H1 (cell line): ENCODE data around the gene DNAJB12. TPM values are rescaled to one million over a fixed set of nuclear protein-coding genes. Genes with fewer than 3 reads are reported as not detected.

Experiments
- CTCF ChIA-PET: fragments of 300-600 bp; sonication (Branson Sonifier 250); formaldehyde crosslinking; loops from one replicate; lab custom pipeline; 2021; ENCODE audit not compliant: partially characterized antibody; lab: Charles Lee
- POLR2A ChIA-PET: fragments of 300-600 bp; sonication (Branson Sonifier 250); formaldehyde crosslinking; loops from one replicate; lab custom pipeline; 2021; ENCODE audit warnings: inconsistent platforms; ENCODE audit not compliant: partially characterized antibody; lab: Charles Lee
- DNase-seq, 2 experiments: peaks; one replicate each; pipeline versions ENCODE4 v3.0.0 to v3.0.0-alpha.2; 2010 to 2022; ENCODE audit warnings: low spot score in 2 of 2, low read depth in 1 of 2, mixed read lengths in 1 of 2
- FAIRE-seq: peaks from 2 replicates; lab custom pipeline; 2011; peaks lifted over from hg19 to GRCh38; lab: Jason Lieb, UNC
- H2AFZ ChIP-seq: 2 replicates; pipeline ENCODE4 v1.8.1; 2012; ENCODE audit warnings: low read length, inconsistent platforms
- H2AK5ac ChIP-seq: 2 replicates; pipeline ENCODE4 v1.6.1; 2013; ENCODE audit warnings: low read depth, low read length
- H2BK120ac ChIP-seq: replicated peaks from 2 replicates; pipeline ENCODE3; 2013; ENCODE audit warnings: low read depth, low read length, inconsistent platforms
- H2BK12ac ChIP-seq: 2 replicates; pipeline ENCODE4 v1.6.1; 2013; ENCODE audit warnings: low read depth, low read length
- H2BK15ac ChIP-seq: 2 replicates; pipeline ENCODE4 v1.6.1; 2013; ENCODE audit warnings: low read length
- H2BK20ac ChIP-seq: 2 replicates; pipeline ENCODE4 v1.6.1; 2013; ENCODE audit warnings: low read length
- H2BK5ac ChIP-seq: 2 replicates; pipeline ENCODE4 v1.6.1; 2013; ENCODE audit warnings: low read depth, low read length
- H3K14ac ChIP-seq: 2 replicates; pipeline ENCODE4 v1.6.1; 2013; ENCODE audit warnings: inconsistent platforms; ENCODE audit not compliant: insufficient read length
- H3K18ac ChIP-seq: 2 replicates; pipeline ENCODE4 v1.6.1; 2013; ENCODE audit warnings: low read length; ENCODE audit errors: extremely low read depth
- H3K23ac ChIP-seq: 2 replicates; pipeline ENCODE4 v1.6.1; 2013; ENCODE audit warnings: inconsistent platforms; ENCODE audit not compliant: insufficient read length
- H3K23me2 ChIP-seq: 2 replicates; pipeline ENCODE4 v1.6.1; 2013; ENCODE audit warnings: low read depth, low read length
- H3K27ac ChIP-seq: 2 replicates; pipeline ENCODE4 v1.6.1; 2011; ENCODE audit warnings: low read depth, low read length, inconsistent platforms
- H3K27me3 ChIP-seq, 4 experiments: replicated peaks in 1 of 4; 1 replicate in 1 of 4; 2 replicates in 3 of 4; pipeline versions ENCODE4 v1.6.1 to v1.8.1; 2011 to 2013; ENCODE audit warnings: low read length in 3 of 4, mild to moderate bottlenecking in 3 of 4, inconsistent platforms in 2 of 4, mixed read lengths in 2 of 4, moderate library complexity in 1 of 4; ENCODE audit not compliant: control insufficient read depth in 3 of 4, insufficient read depth in 3 of 4; ENCODE audit errors: extremely low read depth in 1 of 4
- H3K36me3 ChIP-seq, 4 experiments: 2 replicates each; pipeline versions ENCODE4 v1.6.1 to v1.8.1; 2011 to 2013; ENCODE audit warnings: mild to moderate bottlenecking in 4 of 4, low read length in 3 of 4, moderate library complexity in 2 of 4, control low read depth in 1 of 4, inconsistent platforms in 1 of 4; ENCODE audit not compliant: insufficient read depth in 4 of 4, control insufficient read depth in 2 of 4
- H3K4ac ChIP-seq: replicated peaks from 2 replicates; pipeline ENCODE3; 2013; ENCODE audit warnings: low read length, low read depth, mixed read lengths, inconsistent platforms; ENCODE audit not compliant: insufficient read length
- H3K4me1 ChIP-seq, 4 experiments: replicated peaks in 1 of 4; 1 replicate in 1 of 4; 2 replicates in 3 of 4; pipeline versions ENCODE4 v1.6.1 to v1.8.1; 2011 to 2013; ENCODE audit warnings: low read length in 3 of 4, inconsistent platforms in 2 of 4, mixed read lengths in 1 of 4; ENCODE audit not compliant: insufficient read depth in 4 of 4, control insufficient read depth in 3 of 4
- H3K4me2 ChIP-seq, 2 experiments: 2 replicates each; pipeline versions ENCODE4 v1.6.1 to v1.8.1; 2011 to 2013; ENCODE audit warnings: low read depth in 2 of 2, low read length in 2 of 2, control low read depth in 1 of 2, inconsistent platforms in 1 of 2, mild to moderate bottlenecking in 1 of 2; ENCODE audit not compliant: insufficient read depth in 1 of 2
- H3K4me3 ChIP-seq, 4 experiments: fragments of 200-600, 300-600 bp in 1 of 4; sonication (generic), shearing (Covaris generic), sonication (Bioruptor Twin) in 1 of 4; 2 replicates each; pipeline versions ENCODE4 v1.5.1 to v1.8.1; 2011 to 2016; ENCODE audit warnings: low read length in 4 of 4, low read depth in 3 of 4, control low read depth in 2 of 4, inconsistent platforms in 2 of 4, mild to moderate bottlenecking in 2 of 4, mixed read lengths in 1 of 4, moderate library complexity in 1 of 4; ENCODE audit not compliant: insufficient read depth in 2 of 4; ENCODE audit errors: extremely low read depth in 1 of 4
- H3K56ac ChIP-seq: replicated peaks from 2 replicates; pipeline ENCODE3; 2013; ENCODE audit warnings: low read depth, mild to moderate bottlenecking, mixed read lengths, low read length, inconsistent platforms; ENCODE audit not compliant: insufficient read length
- H3K79me1 ChIP-seq: 2 replicates; pipeline ENCODE4 v1.6.1; 2013; ENCODE audit warnings: low read depth, low read length, control low read depth
- H3K79me2 ChIP-seq, 2 experiments: 2 replicates each; pipeline versions ENCODE4 v1.6.1 to v1.8.1; 2012 to 2013; ENCODE audit warnings: low read length in 2 of 2, mild to moderate bottlenecking in 2 of 2, inconsistent platforms in 1 of 2; ENCODE audit not compliant: insufficient read depth in 2 of 2, control insufficient read depth in 1 of 2
- H3K9ac ChIP-seq, 4 experiments: replicated peaks in 1 of 4; 1 replicate in 1 of 4; 2 replicates in 3 of 4; pipeline versions ENCODE4 v1.6.1 to v1.8.1; 2011 to 2013; ENCODE audit warnings: low read depth in 3 of 4, low read length in 3 of 4, control low read depth in 2 of 4, mild to moderate bottlenecking in 2 of 4, moderate library complexity in 2 of 4, inconsistent platforms in 1 of 4; ENCODE audit errors: extremely low read depth in 1 of 4
- H3K9me3 ChIP-seq, 2 experiments: 2 replicates each; pipeline versions ENCODE4 v1.6.1 to v1.8.1; 2012 to 2013; ENCODE audit warnings: mild to moderate bottlenecking in 2 of 2, moderate library complexity in 2 of 2, control low read depth in 1 of 2, inconsistent platforms in 1 of 2, low read depth in 1 of 2, low read length in 1 of 2, mixed read lengths in 1 of 2; ENCODE audit not compliant: insufficient read depth in 2 of 2
- H4K20me1 ChIP-seq, 2 experiments: replicated peaks in 1 of 2; 2 replicates each; pipeline versions ENCODE3 to v1.8.1; 2011 to 2013; ENCODE audit warnings: inconsistent platforms in 2 of 2, low read length in 2 of 2, mild to moderate bottlenecking in 1 of 2; ENCODE audit not compliant: insufficient read depth in 2 of 2, control insufficient read depth in 1 of 2
- H4K5ac ChIP-seq: 2 replicates; pipeline ENCODE4 v1.6.1; 2013; ENCODE audit warnings: low read length, low read depth, mixed read lengths, inconsistent platforms; ENCODE audit not compliant: insufficient read length
- H4K8ac ChIP-seq: 2 replicates; pipeline ENCODE4 v1.8.0; 2013; ENCODE audit warnings: mild to moderate bottlenecking, moderate library complexity, low read length, inconsistent platforms; ENCODE audit not compliant: insufficient read depth; ENCODE audit errors: extremely low read depth
- H4K91ac ChIP-seq: replicated peaks from 2 replicates; pipeline ENCODE3; 2013; ENCODE audit warnings: low read length, mixed read lengths, inconsistent platforms; ENCODE audit not compliant: insufficient read length
- EZH2 ChIP-seq: fragments of 200-600 bp; sonication (generic); IDR thresholded peaks from 2 replicates; pipeline ENCODE4 v1.7.1; 2012; ENCODE audit warnings: low read depth, mild to moderate bottlenecking, moderate library complexity, low read length, inconsistent platforms; ENCODE audit not compliant: severe bottlenecking
- SIN3A ChIP-seq, 2 experiments: IDR thresholded peaks in 1 of 2; conservative IDR thresholded peaks in 1 of 2; 2 replicates each; pipeline ENCODE4 v1.6.1; 2011 to 2012; ENCODE audit warnings: low read length in 2 of 2, improper control_type of control experiment in 1 of 2, low read depth in 1 of 2, mild to moderate bottlenecking in 1 of 2
- TEAD4 ChIP-seq: IDR thresholded peaks from 2 replicates; pipeline ENCODE4 v1.6.1; 2012; ENCODE audit warnings: low read depth, low read length, inconsistent platforms, mixed read lengths
- WGBS, 2 experiments: shearing (Covaris generic) in 1 of 2; methylation state at CpG; one replicate each; pipeline versions ENCODE4 v1.1.6 to v1.1.7; 2013 to 2015; ENCODE audit warnings: low lambda C conversion rate in 2 of 2, mixed read lengths in 2 of 2, inconsistent platforms in 1 of 2, low coverage in 1 of 2, missing lambda C conversion rate in 1 of 2; ENCODE audit not compliant: insufficient replicate concordance in 2 of 2, insufficient coverage in 1 of 2, insufficient read length in 1 of 2; ENCODE audit errors: extremely low coverage in 1 of 2, missing lambda C conversion rate in 1 of 2; 5-methylcytosine and 5-hydroxymethylcytosine counted together
- polyA plus RNA-seq, 7 experiments: library from polyadenylated mRNA; depleted of rRNA in 3 of 7; stranded (reverse) in 5 of 7; unstranded in 2 of 7; fragments of >200 nt in 5 of 7; fragments of 200-250 nt in 2 of 7; gene quantifications; 1 replicate in 5 of 7; 2 replicates in 1 of 7; 4 replicates in 1 of 7; pipeline versions ENCODE4 v1.2.1 to v1.2.3, GENCODE V29; 2011 to 2013; ENCODE audit warnings: missing spikeins in 2 of 7, mixed read lengths in 2 of 7
- total RNA-seq: library from RNA; stranded (reverse); fragmentation: NEBNext Ultra II Directional; extraction: Animal tissue kit (Norgen Biotek cat#: 25700); gene quantifications from 2 replicates; pipeline ENCODE4 v1.2.1, GENCODE V29; 2021

DNAJB12 gene
- total and polyA plus RNA-seq, 2 of the 8 experiments (the other 6 are each of a cell fraction or from before 2014, with no cell fraction given), result 10.8 to 20.5 TPM

DNA sequence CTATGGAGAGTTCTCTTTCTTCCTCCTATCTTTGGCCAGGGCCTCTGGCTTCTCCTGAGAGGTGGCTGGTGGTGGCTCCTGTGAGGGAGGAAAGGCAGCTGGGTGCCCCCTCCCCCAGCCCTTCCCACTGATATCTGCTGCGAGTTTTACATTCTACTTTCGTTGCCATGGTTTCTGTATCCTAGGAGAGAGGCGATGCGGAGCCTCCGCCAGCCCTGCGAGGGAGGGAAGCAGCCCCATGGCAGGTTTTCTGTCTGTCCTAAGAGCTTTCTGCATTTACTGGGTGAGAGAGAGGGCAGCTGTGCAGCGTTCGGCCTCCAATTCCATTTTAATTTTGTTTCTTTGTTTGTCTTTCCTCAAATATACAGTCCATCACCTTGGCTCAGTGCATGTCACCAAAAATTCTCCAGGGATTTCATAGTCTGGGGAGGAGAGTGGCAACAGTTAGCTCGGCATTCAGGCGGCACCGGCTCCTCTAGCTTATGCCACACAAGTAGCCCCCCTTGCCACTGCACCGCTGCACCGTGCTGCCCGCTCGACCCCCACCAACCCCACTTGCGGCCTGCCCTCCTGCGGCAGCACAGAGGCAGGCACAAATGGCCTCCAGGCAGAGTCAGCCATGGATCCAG is 20.4 kb downstream of the DNAJB12 start:
- peak; percentile 44; the same call in 1 of the 2 replicates for TF ChIP-seq TEAD4
- no peak for TF ChIP-seq EZH2
- TF ChIP-seq SIN3A (conservative IDR thresholded peaks at IDR 0.05 in 1 of 2, IDR thresholded peaks at IDR 0.05 in 1 of 2; ENCODE audit: low read depth in 1 of 2, low read length in 2 of 2), result peak in 1 of 2 experiments; percentile 26; a peak in 1 of 4 replicates
- TF ChIP-seq, all 59 proteins: peak for 2
- Histone ChIP-seq H3K56ac (no peak overlapping the region), H4K20me1 (no peaks in the 10 kb centered on the region), H2BK20ac (0 out of 2 replicates have a peak overlapping the region, but pooled peaks have one; percentile 32), H3K9me3 (no peaks in the 10 kb centered on the region), H3K27me3 (no peaks in the 10 kb centered on the region), H4K5ac (no peak overlapping the region), H3K4me2 (no peak overlapping the region), H2AFZ (no peak overlapping the region), H2BK15ac (no peak overlapping the region), H2AK5ac (no peak overlapping the region), H3K4me3 (no peak overlapping the region), H3K4ac (peak overlapping the region; percentile 60), H4K91ac (peak overlapping the region; percentile 82), H3K36me3 (peaks cover 6 to 11% (median 7%) of the 10 kb centered on the region in 4 experiments; a peak in 5 of 8 replicates), H2BK120ac (no peak overlapping the region), H2BK12ac (peak overlapping the region; percentile 60; the same call in 1 of the 2 replicates), H3K14ac (no peak overlapping the region), H3K79me1 (no peaks in the 10 kb centered on the region), H3K4me1 (peaks cover 0 to 34% (median 21%) of the 10 kb centered on the region in 4 experiments; a peak in 6 of 7 replicates), H3K27ac (peak overlapping the region; percentile 49), H3K23me2 (no peaks in the 10 kb centered on the region), H3K18ac (peak overlapping the region; percentile 71; the same call in 1 of the 2 replicates), H2BK5ac (peak overlapping the region; percentile 66; the same call in 1 of the 2 replicates), H3K23ac (no peak overlapping the region), H3K79me2 (no peaks in the 10 kb centered on the region), H4K8ac (no peak overlapping the region), H3K9ac (no peak overlapping the region; a peak in 1 of 7 replicates)
- FAIRE-seq, result no peak
- ChIA-PET POLR2A (interaction anchor here (0.7 to 39.2 kb wide), 10 partner anchors 13 to 97 kb away, joined by 3 to 895 read pairs (median 4); partner anchors contain the start of genes DDIT4 and DNAJB12), CTCF (interaction anchor here (0.8 to 10.8 kb wide), 9 partner anchors 9 to 208 kb away, joined by 3 to 91 read pairs (median 4); partner anchors contain the start of gene DDIT4)
- WGBS, 2 experiments, result 84% methylated on average over 15 of the region's 17 CpGs; no CpG with 5 or more reads in 1 of the 2 experiments
- peak in 1 of 2 experiments; percentile 57 for DNase-seq
